Right ventricle myocardium inferior (tissue), 1 donor: ENCODE data around the gene TLE4. TPM values are rescaled to one million over a fixed set of nuclear protein-coding genes. Genes with fewer than 3 reads are reported as not detected.
A peak's percentile ranks its signal among the peaks of the same experiment; 100 is the strongest.
"Not testable (repeated sequence)": the region's sequence is repeated elsewhere in the genome, so short reads cannot be mapped to it uniquely, and the experiment has no call there.

Experiments
- ATAC-seq: fragments of 200-7000 bp; cut with Tn5 transposase; one replicate; pipeline ENCODE4 v1.9.1; 2020; ENCODE audit warnings: mild to moderate bottlenecking, moderate library complexity
- DNase-seq: peaks from one replicate; pipeline ENCODE4 v3.0.0; 2021; ENCODE audit errors: missing footprints
- intact Hi-C: fragments of 100-400 bp; cut with DNase I; formaldehyde crosslinking; loops from one replicate; pipeline ENCODE4 v1.11.0; 2022
- total RNA-seq: library from RNA; stranded (reverse); fragmentation: NEBNext Ultra II Directional; extraction: Animal tissue kit (Norgen Biotek cat#: 25700); gene quantifications from one replicate; pipeline ENCODE4 v1.2.1, GENCODE V29; 2021
- donor health status: DM: no; HTN: yes; CAD: no; lungs with severe emphysema.

Gene TLE4
- total RNA-seq, 1 donor from 2014 or later = 12.1 TPM

GRCh38 chr9:79591458-79591857 lies 19.7 kb downstream of the TLE4 start:
- ATAC-seq = no peak
- DNase-seq = no peak
- intact Hi-C loops = no loop called here

GRCh38 chr9:79592726-79593493 lies 21.1 kb downstream of the TLE4 start:
- DNase-seq (no peak), ATAC-seq (no peak)
- intact Hi-C loops = no loop called here

GRCh38 chr9:79598562-79599345 lies 27.0 kb downstream of the TLE4 start:
- DNase-seq (no peak), ATAC-seq (no peak)
- intact Hi-C loops = no loop called here

GRCh38 chr9:79600466-79600865 lies 28.7 kb downstream of the TLE4 start:
- intact Hi-C loops = no loop called here
- no peak for DNase-seq
- ATAC-seq = no peak

GRCh38 chr9:79603222-79603920 lies 31.6 kb downstream of the TLE4 start:
- ATAC-seq = no peak
- no peak for DNase-seq
- intact Hi-C loops = no loop called here

- intact Hi-C loops = no loop called here
Observed at GRCh38 chr9:79604149-79604548, 32.4 kb downstream of the TLE4 start.

GRCh38 chr9:79604921-79605562 lies 33.3 kb downstream of the TLE4 start:
- ATAC-seq = no peak
- intact Hi-C loops = no loop called here
- no peak for DNase-seq

More at GRCh38 chr9:79604149-79604548, 32.4 kb downstream of the TLE4 start:
- DNase-seq (no peak), ATAC-seq (no peak)

GRCh38 chr9:79606529-79606928 lies 34.8 kb downstream of the TLE4 start:
- intact Hi-C loops, ATAC-seq, DNase-seq: not testable (repeated sequence)

- intact Hi-C loops = no loop called here
- DNase-seq = no peak
Observed at GRCh38 chr9:79609468-79610018, 37.8 kb downstream of the TLE4 start.

GRCh38 chr9:79610019-79610631 lies 38.4 kb downstream of the TLE4 start:
- ATAC-seq = no peak
- intact Hi-C loops = no loop called here

More at GRCh38 chr9:79609468-79610018, 37.8 kb downstream of the TLE4 start:
- ATAC-seq = no peak

GRCh38 chr9:79610791-79611614 lies 39.2 kb downstream of the TLE4 start:
- intact Hi-C loops = no loop called here
- ATAC-seq (peak; percentile 57), DNase-seq (no peak)

More at GRCh38 chr9:79610019-79610631, 38.4 kb downstream of the TLE4 start:
- DNase-seq = no peak

GRCh38 chr9:79613145-79613544 lies 41.4 kb downstream of the TLE4 start:
- ATAC-seq (no peak), DNase-seq (no peak)
- intact Hi-C loops = no loop called here

GRCh38 chr9:79615038-79615437 lies 43.3 kb downstream of the TLE4 start:
- ATAC-seq (no peak), DNase-seq (no peak)
- intact Hi-C loops = no loop called here

GRCh38 chr9:79616013-79616412 lies 44.2 kb downstream of the TLE4 start:
- intact Hi-C loops = no loop called here
- DNase-seq = no peak
- ATAC-seq = peak; percentile 43

GRCh38 chr9:79616971-79617370 lies 45.2 kb downstream of the TLE4 start:
- intact Hi-C loops = no loop called here
- ATAC-seq (no peak), DNase-seq (no peak)

- DNase-seq = no peak
- intact Hi-C loops = no loop called here
- ATAC-seq = peak; percentile 70
Observed at GRCh38 chr9:79617395-79617794, 45.6 kb downstream of the TLE4 start.

- DNase-seq = no peak
- intact Hi-C loops = loop anchor here (5.0 kb wide), 1 partner anchor 48 kb away; the partner anchor contains the start of gene TLE4
- no peak for ATAC-seq
Observed at GRCh38 chr9:79619930-79620329, 48.2 kb downstream of the TLE4 start.
